Progenitor cell of endocrine pancreas (in vitro differentiated cells): ENCODE measurements around the gene C14orf132. TPM values are rescaled to one million over a fixed set of nuclear protein-coding genes. Genes with fewer than 3 reads are reported as not detected.

ENCODE experiments used
- DNase-seq: peaks from one replicate; pipeline ENCODE4 v3.0.0; 2021; ENCODE audit warnings: low spot score; ENCODE audit not compliant: unreplicated experiment
- H3K27ac Mint-ChIP-seq: 2 replicates; pipeline ENCODE4 v1.8.0; 2021; ENCODE audit warnings: mild to moderate bottlenecking, moderate library complexity, mixed read lengths
- H3K27me3 Mint-ChIP-seq: 2 replicates; pipeline ENCODE4 v1.8.0; 2021; ENCODE audit warnings: mixed read lengths
- H3K36me3 Mint-ChIP-seq: 2 replicates; pipeline ENCODE4 v1.8.0; 2022; ENCODE audit warnings: mixed read lengths; ENCODE audit not compliant: insufficient read depth
- H3K4me1 Mint-ChIP-seq: 2 replicates; pipeline ENCODE4 v1.8.0; 2021; ENCODE audit warnings: low read depth, mixed read lengths
- H3K4me3 Mint-ChIP-seq: 2 replicates; pipeline ENCODE4 v1.8.0; 2021; ENCODE audit warnings: low read depth, mild to moderate bottlenecking, moderate library complexity, mixed read lengths
- H3K9me3 Mint-ChIP-seq: 2 replicates; pipeline ENCODE4 v1.8.0; 2021; ENCODE audit warnings: low read depth, mixed read lengths
- CTCF ChIP-seq: fragments of 200-600 bp; sonication (generic); IDR thresholded peaks from one replicate; pipeline ENCODE4 v1.5.0; 2021; ENCODE audit warnings: antibody characterized with exemption, mild to moderate bottlenecking; ENCODE audit not compliant: unreplicated experiment
- total RNA-seq: library from RNA; stranded (reverse); gene quantifications from 2 replicates; pipeline ENCODE4 v1.2.1, GENCODE V29; 2021

The C14orf132 gene
- total RNA-seq, 1 donor from 2014 or later, result 58.3 TPM

- Mint-ChIP-seq H3K4me3 (no peak overlapping the region), H3K27ac (no peak overlapping the region), H3K36me3 (no peaks in the 10 kb centered on the region), H3K27me3 (no peaks in the 10 kb centered on the region), H3K9me3 (no peaks in the 10 kb centered on the region), H3K4me1 (no peaks in the 10 kb centered on the region)
- no peak for DNase-seq
- TF ChIP-seq CTCF, result no peak
Observed at GRCh38 chr14:96120392-96120791, 81.2 kb downstream of the C14orf132 start.

DNA sequence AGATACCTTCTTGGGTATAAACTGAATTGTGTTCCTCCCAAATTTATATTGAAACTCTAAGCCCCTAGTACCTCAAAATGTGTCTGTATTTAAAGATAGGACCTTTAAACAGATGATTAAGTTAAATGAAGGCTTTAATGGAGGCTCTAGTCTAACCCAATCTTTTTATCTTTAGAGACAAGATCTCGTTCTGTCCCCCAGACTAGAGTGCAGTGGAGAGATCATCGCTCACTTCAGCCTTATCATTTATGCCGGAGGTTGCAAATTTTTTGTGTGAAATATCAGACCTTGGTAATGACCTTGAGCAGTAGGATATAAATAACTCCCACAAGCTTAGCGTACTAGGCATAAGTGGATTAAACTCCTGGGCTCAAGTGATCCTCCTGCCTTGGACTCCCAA, 81.8 kb downstream of the C14orf132 start:
- no peak overlapping the region for H3K4me3 Mint-ChIP-seq

DNA sequence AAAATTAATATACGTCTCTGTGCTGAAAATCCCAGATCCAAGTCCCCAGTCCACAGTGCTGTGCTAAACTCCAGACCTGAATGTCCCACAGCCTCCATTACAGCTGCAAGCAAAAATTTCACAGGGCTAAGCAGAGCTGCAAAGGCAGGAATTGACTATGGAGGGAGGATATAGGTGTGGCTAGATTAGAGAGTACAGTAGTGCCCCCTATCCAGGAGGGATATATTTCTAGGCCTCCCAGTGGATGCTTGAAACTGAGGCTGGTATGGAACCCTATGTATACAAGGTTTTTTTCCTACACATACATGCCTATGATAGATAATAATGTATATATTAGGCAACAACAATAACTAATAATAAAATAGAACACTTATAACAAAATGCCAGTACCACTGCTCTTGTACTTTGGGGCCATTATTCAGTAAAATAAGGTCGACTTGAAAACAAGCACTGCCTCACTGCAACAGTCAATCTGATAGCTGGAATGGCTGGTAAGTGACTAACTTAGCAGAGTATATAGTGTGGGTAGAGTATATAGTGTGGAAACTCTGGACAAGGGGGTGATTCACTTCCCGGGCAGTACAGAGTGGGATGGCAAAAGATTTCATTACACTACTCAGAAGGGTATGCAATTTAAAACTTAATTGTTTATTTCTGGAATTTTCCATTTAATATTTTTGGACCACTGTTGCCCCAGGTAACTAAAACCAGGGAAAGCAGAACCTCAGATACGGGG, 82.7 kb downstream of the C14orf132 start:
- no peaks in the 10 kb centered on the region for H3K36me3 Mint-ChIP-seq
- no peak overlapping the region for H3K4me3 Mint-ChIP-seq
- H3K27ac Mint-ChIP-seq, result no peak overlapping the region
- no peak for DNase-seq
- H3K4me1 Mint-ChIP-seq, result no peaks in the 10 kb centered on the region
- H3K27me3 Mint-ChIP-seq, result no peaks in the 10 kb centered on the region
- no peaks in the 10 kb centered on the region for H3K9me3 Mint-ChIP-seq
- TF ChIP-seq CTCF, result no peak

More for the DNA sequence above, 81.8 kb downstream of the C14orf132 start:
- no peak overlapping the region for H3K27ac Mint-ChIP-seq
- H3K4me1 Mint-ChIP-seq, result no peaks in the 10 kb centered on the region
- H3K36me3 Mint-ChIP-seq, result no peaks in the 10 kb centered on the region
- no peaks in the 10 kb centered on the region for H3K9me3 Mint-ChIP-seq
- TF ChIP-seq CTCF, result no peak
- no peaks in the 10 kb centered on the region for H3K27me3 Mint-ChIP-seq
- no peak for DNase-seq

DNA sequence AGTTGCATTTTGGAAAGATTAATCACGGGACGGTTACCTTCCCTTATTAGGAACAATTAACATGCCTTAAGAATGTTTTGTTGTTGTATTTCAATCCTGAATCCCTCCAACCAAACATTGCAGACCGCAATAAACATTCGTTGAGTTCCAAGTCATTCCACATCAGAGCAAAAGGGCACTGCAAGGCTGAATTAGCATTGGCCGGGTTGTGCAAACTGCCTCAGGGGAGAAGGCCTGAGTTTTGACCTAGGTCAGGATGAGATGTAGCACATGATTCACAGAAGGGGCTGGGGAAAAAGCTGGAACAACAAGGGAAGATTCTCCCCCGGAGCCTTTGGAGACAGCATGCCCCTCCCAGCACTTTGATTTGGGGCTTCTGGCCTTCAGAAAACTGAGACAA, 83.3 kb downstream of the C14orf132 start:
- Mint-ChIP-seq H3K27ac (no peak overlapping the region), H3K27me3 (no peaks in the 10 kb centered on the region), H3K4me1 (no peaks in the 10 kb centered on the region), H3K9me3 (no peaks in the 10 kb centered on the region), H3K36me3 (no peaks in the 10 kb centered on the region), H3K4me3 (no peak overlapping the region)
- no peak for TF ChIP-seq CTCF
- no peak for DNase-seq

GRCh38 chr14:96125536-96125935, 86.4 kb downstream of the C14orf132 start:
- no peak for TF ChIP-seq CTCF
- peaks cover 3% of the 10 kb centered on the region for H3K27me3 Mint-ChIP-seq
- H3K27ac Mint-ChIP-seq, result no peak overlapping the region
- no peaks in the 10 kb centered on the region for H3K36me3 Mint-ChIP-seq
- H3K9me3 Mint-ChIP-seq, result peaks cover 3% of the 10 kb centered on the region
- no peak overlapping the region for H3K4me3 Mint-ChIP-seq
- DNase-seq, result no peak
- H3K4me1 Mint-ChIP-seq, result no peaks in the 10 kb centered on the region
